ENCODE data around the gene ETV6. TPM values are rescaled to one million over a fixed set of nuclear protein-coding genes. Genes with fewer than 3 reads are reported as not detected.

ETV6 gene
- total RNA-seq, 1 experiment from 2014 or later = 6.4 TPM

- peak; percentile 46 for DNase-seq (ENCODE audit: low read depth, low spot score)
- in situ Hi-C loops (cut with HindIII; ENCODE audit: low pct_unique_long_range_greater_than_20kb, low sequenced_read_pairs) = no loop called here
These were observed 70.2 kb downstream of the ETV6 start for GRCh38 chr12:11719678-11720099.

DNA sequence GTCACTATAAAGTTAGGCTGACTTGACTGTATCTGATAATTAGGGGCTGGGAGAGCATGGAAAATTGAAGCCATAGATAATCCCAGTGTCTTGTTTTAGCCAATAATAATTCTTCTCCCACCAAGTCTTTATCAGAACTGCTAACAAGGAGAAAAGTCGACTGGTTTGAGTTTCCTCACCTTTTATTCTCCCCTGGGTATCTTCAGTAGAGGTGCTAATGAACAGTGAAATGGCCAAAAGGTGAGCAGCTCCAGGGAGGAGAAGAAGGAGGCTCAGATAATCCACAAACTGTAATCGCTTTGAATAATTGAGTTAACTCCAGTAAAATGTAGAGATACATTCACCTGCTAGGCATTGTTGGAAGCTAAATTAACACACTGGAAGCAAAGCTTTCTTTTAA is 72.6 kb downstream of the ETV6 start:
- in situ Hi-C loops (cut with HindIII; ENCODE audit: low pct_unique_long_range_greater_than_20kb, low sequenced_read_pairs) = no loop called here
- no peak for DNase-seq (ENCODE audit: low read depth, low spot score)

DNA sequence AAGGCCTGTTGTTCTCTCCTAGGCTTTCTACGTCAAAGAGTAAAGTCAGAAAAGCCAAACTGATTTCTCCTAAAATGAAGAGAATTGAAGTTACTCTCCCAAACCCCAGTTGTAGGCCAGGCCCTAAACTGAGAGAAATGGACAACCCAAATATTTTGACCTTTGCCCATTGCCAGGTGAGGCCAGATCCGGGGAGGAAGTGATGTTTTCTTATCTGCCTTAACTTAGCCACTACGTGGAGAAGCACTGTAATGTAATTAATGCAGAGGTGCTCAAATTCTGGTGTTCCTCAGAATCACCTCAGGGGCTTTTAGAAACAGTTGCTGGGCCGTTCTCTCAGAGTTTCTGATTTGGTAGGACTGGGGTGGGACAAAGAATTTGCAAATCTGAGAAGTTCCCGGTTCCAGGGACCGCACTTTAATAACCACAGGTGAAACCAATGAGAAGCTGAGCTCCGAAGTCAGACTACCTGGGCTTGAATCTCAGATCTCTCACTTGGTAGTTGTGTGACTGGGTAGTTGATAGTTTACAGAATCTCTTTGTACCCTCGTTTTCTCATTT is 73.2 kb downstream of the ETV6 start:
- DNase-seq (ENCODE audit: low read depth, low spot score) = no peak
- in situ Hi-C loops (cut with HindIII; ENCODE audit: low pct_unique_long_range_greater_than_20kb, low sequenced_read_pairs) = no loop called here

GRCh38 chr12:11723993-11724392 is 74.5 kb downstream of the ETV6 start:
- DNase-seq (ENCODE audit: low read depth, low spot score) = no peak
- in situ Hi-C loops (cut with HindIII; ENCODE audit: low pct_unique_long_range_greater_than_20kb, low sequenced_read_pairs) = no loop called here

DNA sequence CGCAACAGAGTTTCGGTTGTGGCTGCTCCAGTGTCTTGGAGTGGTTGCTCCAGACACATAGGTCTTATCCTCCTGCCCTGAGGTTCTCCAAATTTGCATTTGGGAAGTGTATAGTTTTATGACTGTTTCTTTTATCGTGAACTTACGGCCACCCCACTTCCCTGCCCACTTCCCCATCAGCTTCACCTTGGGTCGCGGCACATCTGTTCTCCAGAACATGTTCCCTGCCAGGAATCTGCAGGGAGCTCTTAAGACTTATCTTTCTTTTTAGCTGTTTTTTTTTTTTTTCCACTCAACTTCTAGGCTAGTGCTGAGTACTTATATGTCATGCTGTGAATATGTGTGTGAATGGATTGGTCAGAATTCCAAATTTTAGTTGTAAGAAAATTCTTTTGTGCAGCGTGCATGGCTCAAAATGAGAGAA is 75.4 kb downstream of the ETV6 start:
- in situ Hi-C loops (cut with HindIII; ENCODE audit: low pct_unique_long_range_greater_than_20kb, low sequenced_read_pairs) = no loop called here
- DNase-seq (ENCODE audit: low read depth, low spot score) = no peak

DNA sequence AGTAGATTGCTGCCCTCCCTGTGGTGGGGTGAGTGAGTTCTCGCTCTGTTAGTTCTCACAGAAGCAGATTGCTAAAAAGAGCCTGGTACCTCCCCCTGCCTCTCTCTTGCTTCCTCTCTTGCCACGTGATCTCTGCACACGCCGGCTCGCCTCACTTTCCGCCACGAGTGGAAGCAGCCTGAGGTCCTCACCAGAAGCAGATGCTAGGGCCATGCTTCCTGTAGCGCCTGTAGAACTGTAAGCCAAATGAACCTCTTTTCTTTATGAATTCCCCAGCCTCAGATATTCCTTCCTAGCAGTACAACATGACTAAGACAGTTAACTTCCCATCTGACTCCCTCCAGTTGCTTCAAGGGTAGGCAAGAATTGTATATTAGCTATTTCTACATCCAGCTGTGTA is 76.2 kb downstream of the ETV6 start:
- no peak for DNase-seq (ENCODE audit: low read depth, low spot score)
- in situ Hi-C loops (cut with HindIII; ENCODE audit: low pct_unique_long_range_greater_than_20kb, low sequenced_read_pairs) = no loop called here

GRCh38 chr12:11726659-11727058 is 77.2 kb downstream of the ETV6 start:
- in situ Hi-C loops (cut with HindIII; ENCODE audit: low pct_unique_long_range_greater_than_20kb, low sequenced_read_pairs) = no loop called here
- no peak for DNase-seq (ENCODE audit: low read depth, low spot score)

GRCh38 chr12:11727133-11727664 is 77.7 kb downstream of the ETV6 start:
- in situ Hi-C loops (cut with HindIII; ENCODE audit: low pct_unique_long_range_greater_than_20kb, low sequenced_read_pairs) = no loop called here
- peak; percentile 52 for DNase-seq (ENCODE audit: low read depth, low spot score)

GRCh38 chr12:11728154-11728755 is 78.8 kb downstream of the ETV6 start:
- in situ Hi-C loops (cut with HindIII; ENCODE audit: low pct_unique_long_range_greater_than_20kb, low sequenced_read_pairs) = no loop called here
- no peak for DNase-seq (ENCODE audit: low read depth, low spot score)

- in situ Hi-C loops (cut with HindIII; ENCODE audit: low pct_unique_long_range_greater_than_20kb, low sequenced_read_pairs) = no loop called here
- no peak for DNase-seq (ENCODE audit: low read depth, low spot score)
These were observed 79.5 kb downstream of the ETV6 start for GRCh38 chr12:11729008-11729407.

DNA sequence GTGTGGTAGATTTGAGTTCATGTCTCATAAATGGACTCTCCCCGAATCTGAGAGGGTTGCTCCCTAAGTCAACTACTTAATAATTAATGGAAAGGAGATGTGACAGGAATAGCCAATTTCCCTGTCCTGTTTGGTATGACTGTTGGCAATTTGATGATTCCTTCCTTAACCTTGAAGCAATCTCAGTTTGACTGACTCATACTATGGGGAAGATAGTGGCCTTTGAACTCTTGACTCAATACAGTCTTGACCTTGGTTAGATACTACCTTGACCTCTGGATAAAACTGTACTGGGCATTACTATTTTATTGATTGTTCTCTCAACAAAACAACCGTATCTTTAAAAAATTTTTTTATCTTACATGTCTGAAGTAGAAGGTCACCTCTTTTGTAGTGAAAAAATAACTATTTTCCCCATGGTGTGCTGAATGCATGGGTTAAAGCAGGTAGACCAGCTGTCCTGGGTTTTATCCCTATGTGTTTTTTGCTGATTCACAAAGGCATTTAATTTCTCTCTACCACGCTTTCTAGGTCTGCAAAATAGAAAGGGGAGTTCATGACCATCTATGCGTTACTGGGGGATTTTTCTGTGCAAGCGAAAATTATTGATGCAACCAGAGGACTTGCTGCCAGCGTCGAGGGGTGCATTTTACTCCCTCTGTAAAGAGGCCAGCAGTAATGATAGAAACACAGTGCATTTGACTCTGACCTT is 80.1 kb downstream of the ETV6 start:
- in situ Hi-C loops (cut with HindIII; ENCODE audit: low pct_unique_long_range_greater_than_20kb, low sequenced_read_pairs) = no loop called here
- no peak for DNase-seq (ENCODE audit: low read depth, low spot score)

- in situ Hi-C loops (cut with HindIII; ENCODE audit: low pct_unique_long_range_greater_than_20kb, low sequenced_read_pairs) = no loop called here
- DNase-seq (ENCODE audit: low read depth, low spot score) = no peak
These were observed 81.0 kb downstream of the ETV6 start for GRCh38 chr12:11730299-11731041.

GRCh38 chr12:11731042-11731357 is 81.5 kb downstream of the ETV6 start:
- in situ Hi-C loops (cut with HindIII; ENCODE audit: low pct_unique_long_range_greater_than_20kb, low sequenced_read_pairs) = no loop called here
- no peak for DNase-seq (ENCODE audit: low read depth, low spot score)

GRCh38 chr12:11731455-11731854 is 82.0 kb downstream of the ETV6 start:
- in situ Hi-C loops (cut with HindIII; ENCODE audit: low pct_unique_long_range_greater_than_20kb, low sequenced_read_pairs) = no loop called here

GRCh38 chr12:11732023-11732422 is 82.5 kb downstream of the ETV6 start:
- no peak for DNase-seq (ENCODE audit: low read depth, low spot score)
- in situ Hi-C loops (cut with HindIII; ENCODE audit: low pct_unique_long_range_greater_than_20kb, low sequenced_read_pairs) = no loop called here

More at GRCh38 chr12:11731455-11731854, 82.0 kb downstream of the ETV6 start:
- DNase-seq (ENCODE audit: low read depth, low spot score) = no peak

GRCh38 chr12:11732715-11733114 is 83.2 kb downstream of the ETV6 start:
- no peak for DNase-seq (ENCODE audit: low read depth, low spot score)
- in situ Hi-C loops (cut with HindIII; ENCODE audit: low pct_unique_long_range_greater_than_20kb, low sequenced_read_pairs) = no loop called here

DNA sequence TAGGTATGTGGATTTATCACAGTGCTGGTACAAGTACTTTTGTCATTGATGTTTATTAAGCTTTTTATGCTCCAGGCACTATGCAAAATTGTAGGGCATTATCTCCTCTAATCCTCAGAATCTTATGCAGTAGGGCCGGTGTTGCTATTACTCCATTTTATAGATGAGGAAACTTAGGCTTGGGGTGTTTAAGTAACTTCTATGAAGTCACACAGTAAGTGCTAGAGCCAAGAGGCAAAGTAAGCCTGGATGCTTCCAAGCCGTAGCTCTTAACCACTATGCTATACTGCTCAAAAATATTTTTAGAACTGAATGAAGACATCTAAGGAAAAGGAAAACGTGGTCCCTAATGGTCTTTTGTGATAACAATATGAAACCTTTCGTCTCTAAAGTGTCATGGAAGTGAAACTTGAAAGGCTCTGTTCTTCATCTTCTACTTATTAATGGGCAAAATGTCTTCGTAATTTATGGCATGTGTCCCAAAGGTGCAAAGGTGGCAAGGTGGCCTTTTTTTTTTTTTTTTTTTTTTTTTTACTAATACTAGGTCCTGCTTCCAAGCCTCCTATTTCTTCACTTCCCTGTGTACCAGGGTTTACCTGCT is 85.2 kb downstream of the ETV6 start:
- DNase-seq (ENCODE audit: low read depth, low spot score) = no peak
- in situ Hi-C loops (cut with HindIII; ENCODE audit: low pct_unique_long_range_greater_than_20kb, low sequenced_read_pairs) = no loop called here

DNA sequence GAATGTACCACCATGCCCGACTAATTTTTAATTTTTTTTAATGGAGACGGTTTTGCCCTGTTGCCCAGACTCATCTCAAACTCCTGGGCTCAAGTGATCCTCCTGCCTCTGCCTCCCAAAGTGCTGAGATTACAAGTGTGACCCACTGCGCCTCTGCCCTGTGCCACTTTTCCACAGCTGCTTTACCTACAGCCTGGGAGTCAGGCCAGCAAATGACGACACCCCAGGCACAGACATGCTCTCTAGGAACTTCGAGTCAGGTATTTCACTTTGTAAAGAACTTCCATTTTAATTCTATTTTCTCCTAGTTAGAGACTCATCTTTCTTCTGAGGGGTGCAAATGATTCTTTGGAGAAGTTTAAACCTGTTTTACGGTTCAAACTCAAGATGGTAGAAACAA is 89.0 kb downstream of the ETV6 start:
- in situ Hi-C loops (cut with HindIII; ENCODE audit: low pct_unique_long_range_greater_than_20kb, low sequenced_read_pairs) = no loop called here
- DNase-seq (ENCODE audit: low read depth, low spot score) = no peak
